Neutrophil (primary cell): ENCODE measurements around the gene CACNA1C.

ENCODE experiments used
- H3K27ac ChIP-seq: fragments of 200-600 bp; sonication (generic); 2 replicates; pipeline ENCODE4 v1.5.1; 2016; ENCODE audit warnings: mild to moderate bottlenecking, moderate library complexity
- H3K27me3 ChIP-seq: fragments of 200-600 bp; sonication (generic); 2 replicates; pipeline ENCODE4 v1.6.0; 2016; ENCODE audit warnings: mild to moderate bottlenecking
- H3K36me3 ChIP-seq: fragments of 200-600 bp; sonication (generic); 2 replicates; pipeline ENCODE4 v1.5.1; 2017
- H3K4me1 ChIP-seq, 2 experiments: fragments of 200-600 bp in 1 of 2; sonication (generic) in 1 of 2; 1 replicate in 1 of 2; 2 replicates in 1 of 2; pipeline versions ENCODE4 v1.5.1 to v1.6.1; 2013 to 2016; ENCODE audit warnings: low read depth in 1 of 2, low read length in 1 of 2, mild to moderate bottlenecking in 1 of 2, moderate library complexity in 1 of 2; ENCODE audit not compliant: control insufficient read depth in 1 of 2, insufficient read depth in 1 of 2
- H3K4me3 ChIP-seq, 2 experiments: fragments of 200-600 bp in 1 of 2; sonication (generic) in 1 of 2; 1 replicate in 1 of 2; 2 replicates in 1 of 2; pipeline ENCODE4 v1.5.1; 2013 to 2016; ENCODE audit warnings: low read depth in 1 of 2, low read length in 1 of 2, mild to moderate bottlenecking in 1 of 2, moderate library complexity in 1 of 2
- H3K9me3 ChIP-seq: fragments of 200-600 bp; sonication (generic); 2 replicates; pipeline ENCODE4 v1.5.1; 2016
- CTCF ChIP-seq: fragments of 200-600 bp; sonication (generic); IDR thresholded peaks from 2 replicates; pipeline ENCODE4 v1.5.1; 2016; ENCODE audit warnings: antibody characterized with exemption

Gene CACNA1C

GRCh38 chr12:2194060-2194459, 141.3 kb downstream of the CACNA1C start:
- H3K27me3 ChIP-seq, result no peaks in the 10 kb centered on the region
- TF ChIP-seq CTCF, result no peak
- H3K4me3 ChIP-seq, result no peak overlapping the region
- H3K9me3 ChIP-seq, result no peaks in the 10 kb centered on the region
- no peaks in the 10 kb centered on the region for H3K36me3 ChIP-seq
- H3K4me1 ChIP-seq, result no peaks in the 10 kb centered on the region
- H3K27ac ChIP-seq, result no peak overlapping the region

GRCh38 chr12:2194571-2194970, 141.8 kb downstream of the CACNA1C start:
- Histone ChIP-seq H3K4me3 (no peak overlapping the region), H3K27ac (no peak overlapping the region), H3K9me3 (no peaks in the 10 kb centered on the region), H3K36me3 (no peaks in the 10 kb centered on the region), H3K4me1 (no peaks in the 10 kb centered on the region), H3K27me3 (no peaks in the 10 kb centered on the region)
- TF ChIP-seq CTCF, result no peak

GRCh38 chr12:2195085-2195484, 142.3 kb downstream of the CACNA1C start:
- H3K27ac ChIP-seq, result no peak overlapping the region
- no peaks in the 10 kb centered on the region for H3K36me3 ChIP-seq
- no peak overlapping the region for H3K4me3 ChIP-seq
- no peaks in the 10 kb centered on the region for H3K9me3 ChIP-seq
- no peaks in the 10 kb centered on the region for H3K4me1 ChIP-seq
- no peaks in the 10 kb centered on the region for H3K27me3 ChIP-seq
- TF ChIP-seq CTCF, result no peak

GRCh38 chr12:2198005-2198501, 145.3 kb downstream of the CACNA1C start:
- Histone ChIP-seq H3K4me1 (no peaks in the 10 kb centered on the region), H3K36me3 (no peaks in the 10 kb centered on the region), H3K27me3 (no peaks in the 10 kb centered on the region), H3K4me3 (no peak overlapping the region), H3K27ac (no peak overlapping the region), H3K9me3 (no peaks in the 10 kb centered on the region)
- no peak for TF ChIP-seq CTCF

- Histone ChIP-seq H3K36me3 (no peaks in the 10 kb centered on the region), H3K9me3 (no peaks in the 10 kb centered on the region), H3K4me1 (no peaks in the 10 kb centered on the region), H3K27me3 (no peaks in the 10 kb centered on the region), H3K27ac (no peak overlapping the region), H3K4me3 (no peak overlapping the region)
- no peak for TF ChIP-seq CTCF
Observed at GRCh38 chr12:2198542-2198941, 145.8 kb downstream of the CACNA1C start.

GRCh38 chr12:2205996-2206395, 153.2 kb downstream of the CACNA1C start:
- Histone ChIP-seq H3K36me3 (no peaks in the 10 kb centered on the region), H3K9me3 (no peaks in the 10 kb centered on the region), H3K4me3 (no peak overlapping the region), H3K27ac (no peak overlapping the region), H3K27me3 (no peaks in the 10 kb centered on the region), H3K4me1 (no peaks in the 10 kb centered on the region)
- TF ChIP-seq CTCF, result no peak
